Neural cell (in vitro differentiated cells): ENCODE data around the gene BAIAP2L1.

Experiments
- CTCF ChIP-seq: fragments of 450-650 bp; IDR thresholded peaks from 2 replicates; pipeline ENCODE4 v1.5.1; 2014; ENCODE audit warnings: antibody characterized with exemption, mild to moderate bottlenecking, moderate library complexity; ENCODE audit not compliant: poor library complexity, severe bottlenecking
- EP300 ChIP-seq: fragments of 450-650 bp; conservative IDR thresholded peaks from 2 replicates; pipeline ENCODE4 v1.6.1; 2014; ENCODE audit warnings: antibody characterized with exemption, mild to moderate bottlenecking, moderate library complexity; ENCODE audit not compliant: poor library complexity, severe bottlenecking
- MXI1 ChIP-seq: fragments of 450-650 bp; conservative IDR thresholded peaks from 2 replicates; pipeline ENCODE4 v1.6.1; 2014; ENCODE audit warnings: antibody characterized with exemption, mild to moderate bottlenecking; ENCODE audit not compliant: poor library complexity, severe bottlenecking
- POLR2AphosphoS5 ChIP-seq: IDR thresholded peaks from 2 replicates; pipeline ENCODE4 v1.6.1; 2012
- RAD21 ChIP-seq: fragments of 450-650 bp; conservative IDR thresholded peaks from 2 replicates; pipeline ENCODE4 v1.6.1; 2014; ENCODE audit warnings: antibody characterized with exemption, mild to moderate bottlenecking, moderate library complexity
- SMC3 ChIP-seq: fragments of 450-650 bp; conservative IDR thresholded peaks from 2 replicates; pipeline ENCODE4 v1.6.1; 2014; ENCODE audit warnings: antibody characterized with exemption, mild to moderate bottlenecking, moderate library complexity; ENCODE audit not compliant: poor library complexity

- no peak for TF ChIP-seq CTCF
- no peak for TF ChIP-seq POLR2AphosphoS5
- TF ChIP-seq EP300, result no peak
- TF ChIP-seq MXI1, result no peak
- TF ChIP-seq RAD21, result no peak
- no peak for TF ChIP-seq SMC3
Observed at GRCh38 chr7:98285157-98286092, 115.5 kb downstream of the BAIAP2L1 start.
